T-helper 9 cell (primary cell): ENCODE results near the gene LRIG1.

Experiments
- DNase-seq: peaks from one replicate; pipeline ENCODE4 v3.0.0-alpha.2; 2020

Gene LRIG1

DNA sequence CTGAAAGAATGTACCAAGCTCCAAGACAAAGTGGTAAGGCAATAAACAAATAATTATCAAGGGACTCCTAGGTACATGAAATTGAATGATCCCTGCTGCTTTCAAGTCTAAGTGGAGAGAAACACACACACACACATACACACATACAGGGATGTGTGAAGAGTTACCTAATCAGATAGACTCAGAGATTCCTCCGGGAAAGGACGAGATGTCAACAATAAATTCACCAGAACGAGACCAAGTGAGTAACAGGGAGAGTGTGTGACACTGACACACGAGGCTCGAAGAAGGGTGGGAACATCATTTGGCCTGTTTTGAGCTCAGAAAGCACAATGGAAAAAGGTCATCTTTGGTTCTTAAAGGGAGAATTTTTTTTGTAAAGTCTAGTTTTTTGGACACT is 13.4 kb downstream of the LRIG1 start:
- no peak for DNase-seq

DNA sequence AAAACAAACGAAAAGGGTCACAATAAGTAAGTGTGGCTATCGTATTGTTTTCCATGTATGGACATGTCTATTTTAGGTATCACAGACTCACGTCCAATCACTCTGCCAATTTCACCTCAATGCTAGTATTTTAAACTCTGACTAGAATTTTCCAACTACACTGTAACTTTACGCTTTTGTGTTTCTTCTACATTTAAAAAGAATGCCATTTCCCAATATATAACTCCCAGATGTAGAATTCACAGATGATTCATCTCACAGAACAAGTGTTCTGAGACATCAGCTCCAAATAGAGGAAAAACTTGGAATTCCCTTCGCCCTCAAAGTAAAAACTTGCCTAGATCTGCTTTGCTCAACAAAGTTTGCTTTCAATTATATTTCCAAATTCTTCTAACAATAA is 14.2 kb downstream of the LRIG1 start:
- DNase-seq, result no peak

DNA sequence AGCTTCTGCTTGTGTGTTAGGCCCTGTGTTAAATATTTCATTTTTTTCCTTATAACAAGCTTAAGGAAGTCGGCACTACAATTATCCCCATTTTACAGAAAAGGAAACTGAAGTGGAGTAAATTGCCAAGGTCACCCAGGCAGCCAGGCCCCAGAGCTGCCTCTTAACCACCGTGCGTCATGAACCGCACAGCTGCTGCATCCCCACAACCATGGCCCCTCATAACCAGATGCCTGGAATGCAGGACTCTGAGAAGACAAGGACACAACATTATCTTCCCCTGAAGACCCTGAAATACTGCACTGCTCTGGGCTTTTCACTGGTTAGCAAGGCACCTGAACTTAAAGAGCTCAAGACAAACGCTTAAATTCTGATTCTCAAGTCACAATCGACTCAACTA is 14.6 kb downstream of the LRIG1 start:
- DNase-seq, result no peak

DNA sequence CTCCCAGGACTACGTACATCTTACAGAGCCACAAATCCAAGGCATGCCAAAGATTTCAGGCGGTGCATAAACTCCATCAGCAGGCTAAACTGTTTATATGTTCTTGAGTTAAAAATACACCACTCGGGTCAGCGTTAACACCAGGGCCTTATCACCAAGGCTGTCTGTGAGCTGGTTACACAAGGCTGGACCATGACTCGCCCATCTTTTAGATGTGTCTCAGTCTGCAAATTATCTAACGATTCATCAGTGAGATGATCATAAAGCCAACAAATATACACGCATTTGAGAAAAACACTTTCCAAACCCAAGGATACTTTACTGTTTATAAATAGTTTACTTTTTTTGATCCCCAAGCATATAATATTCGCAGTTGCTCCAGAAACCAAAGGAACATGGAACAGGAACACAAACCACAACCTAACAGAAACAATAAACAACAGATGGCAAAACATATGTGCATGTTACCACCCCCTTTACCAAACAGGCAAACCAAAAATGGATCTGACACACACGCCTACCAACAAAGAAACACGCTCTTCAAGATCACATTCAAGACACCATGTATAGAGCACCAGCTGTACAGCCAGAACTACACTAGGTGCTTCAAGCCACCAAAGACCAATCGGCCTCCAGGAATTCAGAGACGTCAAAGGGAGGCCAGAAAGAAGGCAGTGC is 15.4 kb downstream of the LRIG1 start:
- no peak for DNase-seq

DNA sequence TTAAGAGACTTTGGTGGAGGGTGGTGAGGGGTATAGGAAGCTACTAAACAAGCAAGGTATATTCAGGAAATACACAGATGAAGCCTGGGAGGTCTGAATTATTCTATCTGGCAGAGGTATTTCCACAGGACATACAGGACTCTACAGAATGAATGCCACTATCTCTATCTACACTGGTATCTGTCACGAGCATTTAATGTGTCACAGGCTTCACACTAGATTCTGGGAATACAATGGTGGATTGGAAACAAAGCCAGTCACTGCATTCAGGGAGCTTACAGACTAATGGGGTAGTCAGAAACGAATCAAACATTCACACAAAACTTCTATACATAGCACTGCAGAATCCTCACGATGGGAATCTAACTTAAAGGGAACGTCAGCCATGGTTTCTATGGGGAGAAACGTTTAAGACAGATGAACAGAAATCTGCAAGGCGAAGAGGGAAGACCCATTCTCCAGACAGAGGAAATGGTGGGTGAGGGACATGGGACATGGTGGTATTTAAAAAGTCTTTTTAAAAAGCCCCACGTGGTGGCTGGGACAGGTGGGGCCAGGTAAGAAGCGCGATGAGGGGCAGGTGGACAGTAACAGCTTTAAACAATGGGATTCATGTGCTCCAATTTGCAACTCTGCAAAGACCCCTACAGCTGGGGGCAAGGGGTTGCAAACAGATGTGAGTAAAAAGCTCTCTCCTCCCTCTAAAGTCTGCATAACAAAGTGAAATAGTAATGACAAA is 16.5 kb downstream of the LRIG1 start:
- no peak for DNase-seq

DNA sequence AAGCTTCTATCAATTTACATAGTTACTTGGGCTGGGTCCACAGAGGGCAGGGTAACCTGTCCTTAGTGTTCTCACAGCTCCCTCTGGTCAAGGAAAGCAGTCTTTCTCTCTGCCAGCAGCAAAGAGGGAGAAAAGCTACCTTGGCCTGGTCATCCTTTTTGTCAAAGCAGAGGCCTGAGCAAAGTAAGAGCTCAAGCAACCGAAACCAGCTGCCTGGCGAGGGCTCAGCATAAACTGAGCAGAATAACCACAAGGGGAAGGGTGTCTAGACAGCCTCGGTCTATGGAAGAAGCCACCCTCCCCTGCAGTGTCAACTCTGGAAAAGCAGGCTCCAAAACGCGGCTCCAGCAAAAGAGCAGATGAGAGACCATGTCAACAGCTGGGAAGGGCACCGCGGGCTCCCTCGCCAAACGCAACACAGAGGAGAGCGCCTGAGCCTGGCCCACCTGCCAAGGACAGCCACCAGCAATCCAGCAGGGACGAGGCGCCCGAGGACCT is 17.4 kb downstream of the LRIG1 start:
- DNase-seq, result peak; percentile 15

DNA sequence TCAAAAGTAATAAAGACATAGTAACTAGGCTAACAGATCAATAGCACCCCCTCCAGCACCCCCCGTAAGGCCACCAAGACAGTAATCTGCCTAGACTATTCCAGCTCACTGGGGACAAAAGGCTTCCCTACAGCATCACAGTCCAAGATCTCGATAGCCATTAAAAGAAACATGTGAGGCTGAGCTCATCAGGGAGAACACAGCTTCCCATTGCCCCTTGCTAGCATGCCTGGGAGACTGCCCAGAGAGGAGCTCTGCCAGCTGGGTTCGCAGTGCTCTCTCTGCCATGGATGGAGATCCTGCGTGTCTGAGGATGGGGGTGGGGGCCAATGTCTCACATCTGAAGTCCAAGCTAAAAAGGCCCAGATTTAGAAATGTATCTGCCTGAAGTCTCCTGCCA is 17.8 kb downstream of the LRIG1 start:
- no peak for DNase-seq

DNA sequence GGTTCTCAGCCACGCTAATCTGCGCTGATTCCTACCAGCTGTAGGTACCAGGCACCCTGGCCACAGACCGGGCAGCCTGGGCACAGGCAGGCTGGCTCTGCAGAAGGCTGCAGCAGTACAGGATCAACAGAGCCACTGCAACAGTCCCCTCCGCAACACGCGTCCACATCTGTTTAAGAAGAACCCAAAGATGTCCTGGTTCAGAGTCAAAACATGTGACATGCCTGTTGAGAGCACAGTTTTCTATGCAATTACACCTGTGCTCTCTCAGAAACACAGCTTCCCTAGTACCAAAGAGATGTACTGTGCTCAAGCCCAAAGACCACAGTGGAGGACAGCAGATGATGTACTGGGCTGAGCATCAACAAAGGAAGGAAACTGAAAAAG is 18.8 kb downstream of the LRIG1 start:
- DNase-seq, result no peak

DNA sequence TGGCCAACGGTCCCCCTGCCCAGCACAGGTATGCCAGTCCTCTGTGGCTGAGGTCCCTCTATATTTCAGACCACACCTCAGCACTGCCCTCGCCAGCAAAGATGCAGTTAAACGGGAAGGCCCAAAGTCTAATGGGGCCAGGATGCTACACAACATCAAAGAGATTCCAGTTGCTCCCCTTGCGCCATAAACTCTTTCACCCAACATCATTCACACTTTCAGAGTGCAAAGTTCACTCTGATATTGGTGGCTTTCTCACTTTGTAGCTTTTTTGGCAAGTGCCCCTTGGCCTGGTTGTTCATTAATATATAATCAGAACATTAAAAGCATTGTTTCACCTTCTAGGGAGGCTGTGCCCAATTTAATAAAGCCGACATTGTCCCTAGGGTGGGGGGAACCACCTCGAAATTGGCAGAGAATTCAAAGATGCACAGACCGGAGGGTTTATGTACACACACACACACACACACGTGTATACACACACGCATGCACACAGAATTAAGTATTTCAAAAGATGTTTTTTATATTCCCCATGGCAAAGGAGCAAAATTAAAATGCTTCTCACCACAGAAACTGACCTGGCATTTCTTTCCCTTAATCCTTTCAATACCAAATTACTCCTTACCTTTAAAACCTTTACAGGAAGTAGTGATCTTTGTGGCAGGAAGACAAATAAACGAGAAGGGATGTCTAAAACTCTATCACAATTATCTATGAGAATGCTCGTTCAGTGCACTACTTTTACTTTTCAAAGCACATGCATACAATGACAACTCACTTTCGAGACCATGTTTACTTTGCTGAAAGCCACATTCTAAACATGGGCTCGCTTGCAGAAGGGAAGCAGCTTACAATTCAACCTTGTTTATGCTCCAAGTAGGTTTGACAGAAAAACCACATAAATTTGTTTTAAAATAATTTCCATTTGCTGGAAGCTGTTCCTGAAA is 19.5 kb downstream of the LRIG1 start:
- DNase-seq, result no peak

DNA sequence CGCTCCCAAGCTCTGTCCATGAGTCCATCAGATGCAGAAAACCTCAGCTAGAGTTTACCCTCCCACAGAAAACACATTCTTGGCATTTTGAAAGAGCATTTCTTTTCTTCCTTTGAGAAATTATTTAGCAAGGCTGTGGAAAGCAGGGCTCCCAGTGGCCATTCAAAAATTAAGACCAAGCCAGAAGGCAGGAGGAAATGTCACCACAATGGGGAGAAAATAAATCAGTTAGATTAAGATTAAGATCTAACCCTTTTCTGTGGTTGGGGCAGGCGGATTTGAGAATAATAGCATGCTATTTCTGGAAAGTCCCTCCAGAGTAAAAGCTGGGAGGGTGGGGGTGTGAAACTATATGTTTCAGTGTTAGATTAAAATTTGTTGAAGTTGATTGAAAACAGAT is 20.2 kb downstream of the LRIG1 start:
- DNase-seq, result peak; percentile 21

DNA sequence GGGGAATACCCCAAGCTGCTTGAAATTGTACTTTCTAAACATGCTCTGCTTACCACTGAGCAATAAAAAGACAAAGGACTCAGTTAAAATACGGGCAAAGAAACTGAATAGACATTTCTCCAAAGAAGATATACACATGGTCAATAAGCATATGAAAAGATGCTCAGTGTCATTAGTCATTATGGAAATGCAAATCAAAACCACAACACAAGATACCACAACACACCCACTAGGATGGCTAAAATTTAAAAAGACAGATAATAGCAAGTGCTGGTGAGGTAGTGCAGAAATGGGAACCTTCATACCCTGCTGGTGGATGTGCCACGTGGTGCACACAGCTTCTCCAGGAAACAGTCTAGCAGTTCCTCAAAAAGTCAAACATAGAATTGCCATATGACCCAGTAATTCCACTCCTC is 21.3 kb downstream of the LRIG1 start:
- DNase-seq, result no peak

DNA sequence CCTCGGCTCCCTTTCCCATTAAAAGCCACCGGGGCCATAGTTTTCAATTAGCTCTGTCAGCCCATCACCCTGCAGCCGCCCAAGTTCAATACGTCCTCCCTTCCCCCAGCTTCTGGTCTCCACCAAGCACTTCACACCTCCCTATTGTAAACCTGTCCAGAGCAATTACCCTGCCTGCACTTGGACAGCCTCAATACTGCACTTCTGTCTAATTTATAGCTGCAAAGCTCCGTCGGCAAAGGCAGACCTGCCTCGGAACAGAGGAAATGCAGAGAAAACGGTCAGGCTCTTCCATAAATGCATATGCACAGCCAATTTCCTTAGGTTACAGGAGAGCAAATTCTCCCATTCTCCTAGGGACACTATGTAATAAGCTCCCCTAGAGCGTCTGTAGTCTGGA is 21.9 kb downstream of the LRIG1 start:
- DNase-seq, result no peak

DNA sequence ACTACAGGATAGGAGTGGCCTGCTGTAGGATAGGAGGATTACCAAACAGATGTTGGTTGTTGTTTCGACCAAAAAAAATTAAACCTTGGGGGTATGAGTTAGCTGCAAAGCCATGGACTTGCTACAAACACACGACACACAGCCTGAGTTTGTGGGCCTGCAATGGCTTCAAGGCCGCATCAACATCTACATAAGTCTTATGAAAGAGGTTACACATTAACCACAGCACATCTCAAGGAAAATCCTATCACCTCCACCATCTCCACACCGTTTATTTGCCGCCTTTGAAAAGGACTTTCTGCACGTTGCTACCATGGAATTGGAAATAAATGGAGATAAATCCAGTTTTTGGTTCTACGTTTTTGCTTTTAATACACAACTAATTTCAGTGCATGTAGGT is 23.0 kb downstream of the LRIG1 start:
- DNase-seq, result no peak

DNA sequence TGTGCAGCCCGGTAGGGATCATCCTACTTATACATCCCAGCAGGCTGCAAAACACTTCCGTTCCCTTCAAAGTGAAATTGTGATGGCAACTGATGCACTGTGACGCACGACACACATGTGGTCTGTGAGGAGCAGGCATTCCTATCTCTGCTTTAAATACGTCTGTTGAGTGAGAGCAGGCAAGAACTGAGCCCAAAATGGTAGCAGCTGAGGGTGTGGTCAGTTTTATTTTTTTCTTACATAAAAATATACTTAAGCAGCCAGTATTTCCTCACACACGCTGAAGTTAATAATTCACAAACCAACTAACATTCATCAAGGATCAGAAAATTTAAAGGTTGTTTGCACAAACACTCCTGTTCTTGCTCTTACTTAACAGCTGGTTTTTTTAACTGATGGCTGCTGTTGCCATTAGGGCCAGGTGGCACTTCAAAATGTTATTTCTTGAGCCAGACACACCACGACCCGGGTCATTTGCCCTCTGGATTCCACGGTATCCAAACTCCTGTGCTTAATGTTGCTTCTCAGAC is 23.9 kb downstream of the LRIG1 start:
- no peak for DNase-seq

DNA sequence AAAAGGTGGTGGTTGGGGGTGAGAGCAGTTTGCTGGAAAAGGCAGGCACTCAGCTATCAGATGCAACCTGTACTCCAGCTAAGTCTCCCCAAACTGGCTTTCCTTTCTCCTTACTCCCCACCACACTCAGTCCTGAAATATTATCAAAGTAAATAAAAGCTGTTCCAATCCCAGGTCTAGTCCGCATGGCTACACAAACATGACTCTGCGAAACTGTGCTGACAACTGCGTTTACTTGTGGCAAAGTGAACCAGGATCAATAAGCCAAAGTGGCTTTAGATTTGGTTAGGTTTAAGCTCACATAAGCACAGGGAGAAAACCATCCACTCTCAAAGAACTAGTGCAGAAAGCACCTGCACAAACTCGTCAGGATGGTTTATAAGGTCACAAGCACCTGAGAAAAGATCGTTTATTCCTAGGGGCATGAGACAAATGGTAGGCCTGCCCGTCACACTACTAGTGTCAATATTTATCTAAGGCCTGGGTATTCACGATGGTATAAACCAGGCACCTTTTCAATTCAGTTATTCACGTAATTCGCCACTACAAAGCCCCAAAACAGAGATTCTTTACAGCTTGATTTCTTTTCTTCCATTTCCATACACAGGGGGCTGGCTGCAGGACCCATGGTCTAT is 25.3 kb downstream of the LRIG1 start:
- no peak for DNase-seq

DNA sequence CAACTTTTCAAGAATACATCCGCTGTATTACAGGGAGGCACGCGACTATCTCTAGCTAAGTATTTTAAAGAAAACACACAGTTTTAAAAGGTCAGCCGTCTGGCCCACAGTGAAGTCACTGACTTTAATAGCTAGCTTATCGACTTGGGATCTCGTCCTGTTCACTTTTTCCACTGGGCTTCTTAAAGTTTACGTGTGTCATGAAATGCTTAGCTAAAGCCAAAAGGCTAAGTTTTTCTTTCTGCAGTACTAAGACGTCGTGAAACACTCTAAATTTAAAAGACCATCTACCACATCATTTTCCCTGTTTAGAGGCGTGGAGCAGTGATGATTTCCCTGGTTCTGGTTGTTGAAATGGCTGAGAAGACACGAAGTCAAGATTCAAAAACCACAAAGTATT is 27.1 kb downstream of the LRIG1 start:
- DNase-seq, result no peak

DNA sequence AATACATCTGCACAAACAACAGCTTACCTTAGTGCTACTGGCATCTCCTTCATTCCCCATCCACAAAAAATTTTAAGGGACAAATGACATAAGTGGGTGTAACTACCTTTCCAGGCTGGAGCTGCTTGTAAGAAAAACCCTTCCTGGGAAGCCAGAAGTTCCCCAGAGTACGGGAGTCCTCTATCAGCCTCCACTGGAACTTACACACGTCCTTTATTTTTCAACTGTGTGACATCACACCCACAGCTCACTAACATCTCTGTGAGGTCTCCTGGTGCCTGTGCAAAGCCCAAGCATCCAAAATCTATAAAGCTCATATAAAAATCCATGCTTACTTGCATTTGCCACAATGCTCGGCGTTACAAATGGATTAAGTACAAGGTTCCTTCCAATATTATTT is 27.6 kb downstream of the LRIG1 start:
- no peak for DNase-seq

DNA sequence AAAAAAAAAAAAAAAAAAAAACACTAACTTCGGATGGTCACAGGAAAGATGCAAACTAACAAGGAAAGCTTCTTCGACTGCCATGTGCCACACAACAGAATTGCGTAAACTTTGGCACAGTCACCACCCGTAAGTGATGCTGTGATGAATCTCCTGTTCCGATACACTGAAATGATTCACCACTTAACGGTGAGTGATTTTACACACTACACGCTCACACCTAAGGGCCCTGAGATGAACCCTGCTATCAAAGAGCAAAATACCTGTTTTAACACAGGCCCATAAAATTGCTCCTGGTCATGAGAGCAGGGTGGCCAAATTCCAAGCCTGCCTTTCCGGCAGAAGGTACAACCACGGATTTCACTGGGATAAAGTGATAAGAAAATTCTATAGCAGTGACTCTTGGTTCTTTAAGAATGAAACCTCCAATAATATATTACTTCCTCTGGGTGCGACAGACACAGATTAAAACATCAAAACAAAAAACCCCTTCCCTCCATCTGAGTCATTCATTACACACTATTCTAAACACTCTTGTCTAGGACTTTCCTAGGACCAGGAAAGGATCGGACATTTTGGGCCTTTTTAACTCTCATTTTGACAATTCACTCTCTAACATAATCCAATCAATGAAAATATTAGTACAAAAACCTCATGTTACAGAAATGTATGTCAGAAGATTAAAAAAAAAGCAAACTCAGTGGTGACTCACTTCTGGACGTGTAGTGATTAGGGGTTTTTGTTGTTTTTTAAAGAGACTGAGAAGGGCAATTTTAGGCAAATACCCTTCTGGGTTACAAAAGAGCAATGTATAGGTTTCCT is 28.3 kb downstream of the LRIG1 start:
- no peak for DNase-seq

DNA sequence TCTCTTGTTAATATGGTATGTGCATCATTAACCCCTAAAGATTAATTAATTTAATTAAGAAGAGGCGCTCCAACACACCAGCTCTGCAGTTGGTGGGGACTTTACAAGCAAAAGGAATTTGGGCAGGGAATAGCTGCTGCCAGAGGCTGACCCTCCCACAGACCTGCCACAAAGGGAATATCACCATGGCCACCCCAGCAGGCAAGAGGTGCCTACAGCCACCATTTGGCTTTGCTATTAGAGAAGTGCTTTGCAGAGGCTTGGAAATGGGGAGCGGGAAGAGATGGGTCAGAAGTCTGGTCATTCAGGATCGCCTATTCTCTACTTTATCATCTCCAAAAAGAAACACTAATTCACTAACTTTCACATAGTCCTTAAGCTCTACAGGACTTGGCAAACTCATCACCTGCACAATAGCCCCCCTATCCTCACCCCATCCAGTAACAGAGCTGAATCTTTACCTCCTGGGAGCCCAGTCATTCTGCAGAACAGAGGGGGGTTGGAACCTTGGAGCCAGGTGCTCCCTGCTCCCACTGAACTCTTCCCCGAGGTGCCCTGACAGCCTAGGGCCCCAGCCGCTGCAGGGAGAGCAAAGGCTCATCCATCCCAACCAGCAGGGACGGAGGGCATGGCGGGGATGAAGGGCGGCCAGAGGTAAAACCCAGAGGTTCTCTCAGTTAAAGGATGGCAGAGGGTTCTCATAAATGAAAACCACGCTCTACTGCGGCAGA is 29.7 kb downstream of the LRIG1 start:
- no peak for DNase-seq

DNA sequence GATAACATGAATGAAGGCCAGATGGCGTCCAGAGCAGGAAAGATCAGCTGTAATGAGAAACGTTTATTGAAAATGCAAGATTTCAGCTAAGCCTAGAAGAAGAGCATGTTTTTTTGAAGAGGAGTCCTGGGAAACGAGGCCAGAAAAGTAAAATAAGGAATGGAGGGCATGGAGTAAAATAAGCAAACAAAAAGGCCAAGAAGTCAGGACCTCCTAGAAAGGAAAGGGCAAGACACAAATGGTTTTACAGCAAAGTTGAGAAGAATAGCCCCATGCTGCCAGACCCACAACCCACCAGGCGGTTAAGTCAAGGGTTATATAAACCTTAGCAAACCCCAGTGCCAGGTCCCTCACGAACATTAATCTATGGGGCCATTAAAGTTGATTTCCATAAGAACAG is 30.5 kb downstream of the LRIG1 start:
- no peak for DNase-seq

DNA sequence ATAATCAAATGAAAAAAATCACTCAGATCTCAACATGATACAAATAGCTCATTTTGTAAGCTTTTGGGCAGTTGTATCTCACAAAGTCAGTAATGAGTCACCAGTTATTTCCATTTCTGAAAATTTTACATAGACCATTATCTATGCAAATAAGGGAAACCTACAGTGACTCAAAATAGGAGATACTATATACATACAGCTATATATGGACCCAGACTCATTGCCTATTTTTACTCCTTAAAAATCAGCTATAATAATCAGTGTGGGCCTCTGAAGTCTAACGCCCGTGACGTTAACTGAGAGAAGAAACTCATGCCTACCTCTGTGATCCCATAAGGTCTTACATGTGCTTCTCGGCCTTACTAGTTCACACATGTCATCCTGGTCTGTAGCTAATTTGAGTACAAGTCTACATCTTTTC is 31.6 kb downstream of the LRIG1 start:
- DNase-seq, result no peak
